GM18873 (cell line): ENCODE results near the gene KDM4B.

Experiments
- ATAC-seq: cut with Tn5 transposase; IDR thresholded peaks from one replicate; pipeline ENCODE4 v1.9.1; 2021; ENCODE audit warnings: mild to moderate bottlenecking, moderate library complexity, moderate number of reproducible peaks; ENCODE audit not compliant: unreplicated experiment, low FRiP score

Gene KDM4B

GRCh38 chr19:5030822-5031221, 61.9 kb downstream of the KDM4B start:
- ATAC-seq = no peak

DNA sequence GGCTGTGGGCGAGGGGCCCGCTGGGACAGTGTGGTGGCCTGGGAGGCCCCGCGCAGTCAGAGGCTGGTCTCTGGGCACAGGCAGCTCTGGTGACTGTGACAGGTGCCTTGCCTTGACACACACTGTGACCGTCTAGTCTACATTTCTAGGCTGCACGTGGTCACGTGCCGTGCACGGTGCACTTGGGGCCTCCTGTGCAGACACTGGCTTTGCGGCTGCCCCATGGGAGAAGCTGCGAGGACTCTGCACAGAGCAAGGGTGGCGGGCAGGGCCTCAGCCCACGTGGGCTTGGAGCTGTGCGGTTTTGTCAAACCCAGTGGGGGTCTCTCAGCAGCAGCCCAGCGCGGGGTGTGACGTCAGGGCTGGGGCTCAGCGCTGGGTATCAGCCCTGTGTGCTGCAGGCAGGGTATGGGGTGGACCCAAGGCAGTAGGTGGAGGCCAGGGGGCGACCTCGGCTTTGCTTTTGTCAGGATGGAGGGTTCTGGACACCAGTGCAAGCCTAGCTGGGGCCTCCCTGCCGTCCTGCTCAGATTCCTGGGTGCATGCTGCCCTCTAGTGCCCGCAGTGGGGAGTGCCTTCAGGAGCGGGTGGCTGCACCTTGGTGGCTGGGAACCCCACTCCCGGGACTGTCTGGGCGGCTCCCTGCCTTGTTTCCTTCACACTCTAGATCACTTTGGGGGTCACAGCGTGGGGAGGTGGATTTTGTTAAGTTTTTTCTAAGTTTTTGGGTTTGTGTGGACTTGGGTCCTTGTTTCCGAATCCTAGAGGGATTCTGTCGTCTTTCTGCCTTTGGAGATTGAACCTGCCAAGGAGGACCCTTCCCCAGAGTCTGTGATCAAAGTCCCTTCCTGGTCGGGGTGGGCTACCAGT, 62.6 kb downstream of the KDM4B start:
- ATAC-seq = no peak

DNA sequence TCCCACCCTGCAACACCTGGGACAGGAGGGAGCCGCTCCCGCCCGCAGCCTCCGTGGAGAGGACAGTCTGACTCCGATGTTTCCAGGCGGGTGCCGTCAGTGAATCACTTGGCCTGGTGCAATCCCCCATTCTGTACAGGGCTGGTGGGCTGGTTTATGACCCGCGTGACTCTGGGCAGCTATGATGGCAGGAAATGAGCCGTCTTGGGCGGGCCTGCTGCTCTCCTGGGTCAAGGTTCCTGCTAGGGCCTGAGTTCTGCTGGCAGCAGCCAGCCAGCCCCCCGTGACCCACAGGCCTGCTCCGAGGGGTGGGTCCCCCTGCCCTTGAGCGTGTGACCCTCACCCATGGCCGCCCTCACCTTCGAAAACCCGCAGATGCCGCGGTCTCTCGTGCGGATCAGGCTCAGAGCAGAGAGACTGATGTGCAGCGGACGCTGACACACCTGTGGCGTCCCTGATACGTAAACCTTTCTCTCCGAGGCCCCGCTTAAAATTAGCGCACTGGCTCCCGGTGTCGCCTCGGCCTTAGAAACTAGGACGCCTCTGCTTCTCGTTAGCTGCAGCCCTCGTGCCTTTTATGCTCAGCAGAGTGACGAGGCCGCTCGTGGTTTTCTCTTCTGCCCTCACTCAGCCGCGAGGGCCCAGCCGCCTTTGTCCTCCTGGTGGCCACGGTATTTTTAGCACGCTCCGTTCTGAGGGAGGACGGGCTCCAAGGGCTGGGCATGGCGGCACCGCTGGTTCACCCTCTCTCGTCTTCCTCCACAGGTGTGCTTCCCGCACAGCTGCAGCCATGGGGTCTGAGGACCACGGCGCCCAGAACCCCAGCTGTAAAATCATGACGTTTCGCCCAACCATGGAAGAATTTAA, 63.4 kb downstream of the KDM4B start:
- ATAC-seq = no peak

- ATAC-seq = no peak
These were observed 66.3 kb downstream of the KDM4B start for GRCh38 chr19:5035105-5035761.

- ATAC-seq = no peak
These were observed 67.1 kb downstream of the KDM4B start for GRCh38 chr19:5035793-5036697.

- ATAC-seq = no peak
These were observed 68.0 kb downstream of the KDM4B start for GRCh38 chr19:5036698-5037563.

- ATAC-seq = no peak
These were observed 69.0 kb downstream of the KDM4B start for GRCh38 chr19:5037936-5038335.

- ATAC-seq = no peak
These were observed 69.8 kb downstream of the KDM4B start for GRCh38 chr19:5038631-5039271.

DNA sequence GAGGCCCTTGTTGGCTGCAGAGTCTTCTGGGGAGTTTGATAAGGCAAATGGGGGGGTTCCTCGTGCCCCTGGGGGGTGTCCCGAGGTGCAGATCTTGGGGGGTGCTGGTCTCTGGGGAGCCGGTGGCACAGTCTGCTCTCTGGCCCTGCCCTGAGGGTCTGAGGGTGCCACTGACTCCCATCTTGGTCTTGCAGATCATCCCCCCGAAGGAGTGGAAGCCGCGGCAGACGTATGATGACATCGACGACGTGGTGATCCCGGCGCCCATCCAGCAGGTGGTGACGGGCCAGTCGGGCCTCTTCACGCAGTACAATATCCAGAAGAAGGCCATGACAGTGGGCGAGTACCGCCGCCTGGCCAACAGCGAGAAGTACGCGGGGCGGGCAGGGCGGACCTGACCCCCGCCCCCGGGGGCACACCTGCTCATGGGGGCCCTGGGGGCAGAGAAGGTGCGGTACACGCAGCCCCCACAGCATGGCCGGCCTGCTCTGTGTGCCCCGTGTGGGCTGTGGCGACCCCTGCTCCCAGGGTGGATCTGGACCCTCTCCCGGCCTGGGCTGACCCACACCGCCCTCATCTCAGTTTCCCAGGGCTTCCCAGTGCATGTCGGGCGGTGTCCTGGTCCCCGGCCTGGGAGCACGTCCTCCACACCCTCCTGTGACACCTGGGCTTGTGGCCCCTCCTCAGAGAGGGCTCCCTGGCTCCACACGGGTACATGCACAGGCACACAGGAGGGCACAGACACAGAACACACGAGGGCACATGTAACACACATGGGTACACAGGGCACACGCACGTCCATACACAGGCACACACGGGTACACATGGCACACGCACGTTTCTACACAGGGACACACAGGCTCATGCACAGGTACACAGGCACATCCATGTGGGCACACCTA, 71.0 kb downstream of the KDM4B start:
- ATAC-seq = no peak

DNA sequence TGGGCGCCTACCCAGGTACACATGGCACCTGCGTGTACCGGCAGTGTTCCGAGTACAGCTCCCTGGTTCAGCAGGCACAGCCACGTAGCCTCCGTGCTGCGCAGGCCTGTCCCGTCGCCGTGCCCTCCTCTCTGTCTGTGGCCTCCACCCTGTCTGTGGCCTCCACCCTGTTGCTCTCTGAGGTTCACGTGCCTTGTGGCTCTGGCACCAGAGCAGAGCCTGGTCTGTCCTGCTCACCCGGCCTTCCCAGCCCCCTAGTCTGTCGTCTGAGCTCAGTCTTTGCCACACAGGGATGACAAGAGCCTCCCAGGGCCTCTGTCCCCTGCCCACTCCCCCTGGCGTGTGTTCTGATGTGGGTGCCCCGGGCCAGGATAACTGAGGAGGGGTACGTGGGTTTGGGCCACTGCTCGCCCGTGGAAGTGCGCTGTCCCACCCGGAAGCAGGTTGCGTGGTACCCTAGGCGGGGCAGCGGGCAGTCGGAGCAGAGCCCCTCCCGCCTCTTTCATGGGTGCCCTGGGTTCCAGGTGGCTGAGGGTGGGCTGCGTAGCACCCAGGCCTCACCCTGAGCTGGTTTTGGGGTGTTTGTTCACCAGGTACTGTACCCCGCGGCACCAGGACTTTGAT, 71.7 kb downstream of the KDM4B start:
- no peak for ATAC-seq

- no peak for ATAC-seq
These were observed 72.4 kb downstream of the KDM4B start for GRCh38 chr19:5041168-5041912.

GRCh38 chr19:5041913-5042187, 72.9 kb downstream of the KDM4B start:
- no peak for ATAC-seq

DNA sequence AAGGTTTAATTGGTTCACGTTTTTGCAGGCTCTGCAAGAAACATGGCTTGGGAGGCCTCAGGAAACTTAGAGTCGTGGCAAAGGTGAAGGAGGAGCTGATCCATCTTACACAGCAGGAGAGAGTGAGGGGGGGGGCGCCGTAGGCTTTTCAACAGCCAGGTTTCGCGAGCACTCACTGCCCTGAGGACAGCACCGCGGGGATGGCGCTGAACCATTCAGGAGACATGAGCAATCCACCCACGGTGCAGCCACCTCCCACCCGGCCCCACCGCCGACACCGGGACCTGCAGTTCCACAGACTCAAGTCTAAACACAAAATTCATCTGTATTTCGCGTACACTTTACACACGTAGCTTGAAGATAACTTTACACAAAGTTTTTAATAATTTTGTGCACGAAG, 73.6 kb downstream of the KDM4B start:
- no peak for ATAC-seq

- ATAC-seq = no peak
These were observed 76.1 kb downstream of the KDM4B start for GRCh38 chr19:5045029-5045428.

GRCh38 chr19:5045956-5046338, 77.0 kb downstream of the KDM4B start:
- ATAC-seq = no peak

DNA sequence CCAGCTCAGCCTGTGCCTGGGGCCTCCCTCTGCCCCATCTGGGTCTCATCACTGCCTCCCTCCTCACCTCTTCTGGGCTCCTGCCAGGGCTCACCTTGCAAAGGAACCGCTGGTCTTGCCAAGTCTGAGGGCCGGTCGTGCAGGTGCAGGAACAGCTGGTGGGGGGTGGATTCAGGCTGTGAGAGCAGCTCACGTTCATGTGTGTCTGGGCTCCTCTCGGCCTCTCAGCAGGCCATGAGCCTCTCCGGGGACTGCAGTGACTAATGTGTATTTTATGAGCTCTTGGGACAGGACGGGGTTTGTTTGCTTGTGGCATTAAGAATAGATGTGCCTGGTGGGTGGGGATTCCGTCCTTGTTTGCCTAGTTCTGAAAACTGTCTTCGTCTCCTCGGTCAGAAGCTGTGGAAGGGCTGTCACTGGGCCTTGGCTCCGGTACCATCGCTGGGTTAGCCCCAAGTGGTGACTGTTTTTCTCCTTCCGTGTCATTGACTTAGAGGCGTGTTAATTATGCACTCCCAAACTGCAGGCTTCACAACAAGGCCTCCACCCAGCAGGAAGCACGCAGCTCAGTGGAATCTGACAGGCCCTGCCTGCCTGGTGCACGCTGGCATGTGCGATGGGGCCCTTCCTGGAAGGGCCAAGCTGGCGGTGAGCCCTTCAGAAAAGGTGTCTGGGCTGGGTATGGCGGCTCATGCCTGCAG, 77.6 kb downstream of the KDM4B start:
- ATAC-seq = no peak
